GM23338 (cell line): Measurements from ENCODE around the gene KRTAP12-4.

Source experiments
- EZH2 ChIP-seq: fragments of 200-600 bp; sonication (generic); IDR thresholded peaks from one replicate; pipeline ENCODE4 v1.8.0; 2017; ENCODE audit warnings: antibody characterized with exemption, mild to moderate bottlenecking, low read depth; ENCODE audit not compliant: unreplicated experiment
- EZH2phosphoT487 ChIP-seq: fragments of 200-600 bp; sonication (generic); IDR thresholded peaks from one replicate; pipeline ENCODE4 v1.8.1; 2018; ENCODE audit warnings: antibody characterized with exemption; ENCODE audit not compliant: unreplicated experiment
- JUNB ChIP-seq: IDR thresholded peaks from one replicate; pipeline ENCODE4 v1.6.1; 2016; ENCODE audit warnings: antibody characterized with exemption; ENCODE audit not compliant: unreplicated experiment
- NANOG ChIP-seq: IDR thresholded peaks from 2 replicates; pipeline ENCODE4 v1.6.1; 2016; ENCODE audit warnings: antibody characterized with exemption, borderline replicate concordance
- POLR2AphosphoS5 ChIP-seq: IDR thresholded peaks from 2 replicates; pipeline ENCODE4 v1.6.1; 2016; ENCODE audit warnings: antibody characterized with exemption, low read depth
- ZNF331 ChIP-seq: fragments of 250-450 bp; sonication (Bioruptor Pico); IDR thresholded peaks from 2 replicates; pipeline ENCODE4 v1.5.0; 2020; ENCODE audit warnings: low read depth, mild to moderate bottlenecking, moderate library complexity
- TF ChIP-seq, protein P1 (sequence below), 2 experiments: fragments of 200-600 bp in 1 of 2; sonication (generic) in 1 of 2; conservative IDR thresholded peaks; 2 replicates each; pipeline versions ENCODE4 v1.5.1 to v1.6.1; 2016 to 2017; ENCODE audit warnings: antibody characterized with exemption in 2 of 2, low read depth in 2 of 2, mild to moderate bottlenecking in 2 of 2, moderate library complexity in 1 of 2
- TF ChIP-seq, protein P2 (sequence below): fragments of 250-450 bp; sonication (Bioruptor Pico); IDR thresholded peaks from 2 replicates; pipeline ENCODE4 v1.5.0; 2020; ENCODE audit warnings: mild to moderate bottlenecking, moderate library complexity

DNA sequence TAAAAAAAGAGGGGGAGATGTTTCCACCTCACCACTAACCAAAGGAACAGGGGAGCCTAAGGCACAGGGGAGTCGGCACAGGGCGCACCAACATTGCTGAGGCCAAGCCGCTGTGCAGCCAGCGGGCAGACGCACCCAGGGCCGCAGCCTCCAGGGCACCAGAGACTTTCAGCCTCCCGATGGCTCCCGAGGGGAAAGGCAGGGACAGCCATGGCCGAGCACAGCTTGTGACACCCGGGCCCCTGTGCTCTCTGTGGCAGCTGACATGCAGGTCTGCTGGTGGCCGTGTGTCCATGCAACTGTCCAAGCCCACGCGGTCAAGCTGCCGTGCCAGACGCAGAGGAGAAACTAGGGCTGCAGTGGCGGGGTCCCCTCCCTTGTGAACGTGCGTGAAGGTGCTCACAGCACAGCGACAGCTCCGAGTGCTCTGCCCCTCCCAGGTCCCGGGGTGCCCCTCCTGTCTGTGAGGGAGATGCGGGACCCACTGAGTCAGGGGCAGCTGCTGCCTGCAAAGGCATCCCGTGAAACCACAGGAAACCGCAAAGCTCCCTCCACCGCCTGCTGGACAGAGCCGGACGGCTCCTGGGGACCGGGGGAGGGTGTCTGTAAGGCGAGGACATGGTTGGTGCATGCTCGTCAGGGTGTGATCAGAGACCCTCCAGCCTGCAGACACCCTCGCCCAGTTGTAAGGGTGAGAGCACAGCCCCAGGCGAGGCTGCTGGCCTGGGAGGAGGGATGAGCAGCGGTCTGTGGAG lies 5.7 kb downstream of the KRTAP12-4 start:
- TF ChIP-seq, protein P1, sequence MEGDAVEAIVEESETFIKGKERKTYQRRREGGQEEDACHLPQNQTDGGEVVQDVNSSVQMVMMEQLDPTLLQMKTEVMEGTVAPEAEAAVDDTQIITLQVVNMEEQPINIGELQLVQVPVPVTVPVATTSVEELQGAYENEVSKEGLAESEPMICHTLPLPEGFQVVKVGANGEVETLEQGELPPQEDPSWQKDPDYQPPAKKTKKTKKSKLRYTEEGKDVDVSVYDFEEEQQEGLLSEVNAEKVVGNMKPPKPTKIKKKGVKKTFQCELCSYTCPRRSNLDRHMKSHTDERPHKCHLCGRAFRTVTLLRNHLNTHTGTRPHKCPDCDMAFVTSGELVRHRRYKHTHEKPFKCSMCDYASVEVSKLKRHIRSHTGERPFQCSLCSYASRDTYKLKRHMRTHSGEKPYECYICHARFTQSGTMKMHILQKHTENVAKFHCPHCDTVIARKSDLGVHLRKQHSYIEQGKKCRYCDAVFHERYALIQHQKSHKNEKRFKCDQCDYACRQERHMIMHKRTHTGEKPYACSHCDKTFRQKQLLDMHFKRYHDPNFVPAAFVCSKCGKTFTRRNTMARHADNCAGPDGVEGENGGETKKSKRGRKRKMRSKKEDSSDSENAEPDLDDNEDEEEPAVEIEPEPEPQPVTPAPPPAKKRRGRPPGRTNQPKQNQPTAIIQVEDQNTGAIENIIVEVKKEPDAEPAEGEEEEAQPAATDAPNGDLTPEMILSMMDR (conservative IDR thresholded peaks at IDR 0.05; ENCODE audit: low read depth in 2 of 2), result no peak
- TF ChIP-seq POLR2AphosphoS5 (no peak), NANOG (no peak), EZH2 (no peak), ZNF331 (CRISPR knock-in tag) (no peak), EZH2phosphoT487 (no peak), JUNB (no peak)
- TF ChIP-seq, protein P2, sequence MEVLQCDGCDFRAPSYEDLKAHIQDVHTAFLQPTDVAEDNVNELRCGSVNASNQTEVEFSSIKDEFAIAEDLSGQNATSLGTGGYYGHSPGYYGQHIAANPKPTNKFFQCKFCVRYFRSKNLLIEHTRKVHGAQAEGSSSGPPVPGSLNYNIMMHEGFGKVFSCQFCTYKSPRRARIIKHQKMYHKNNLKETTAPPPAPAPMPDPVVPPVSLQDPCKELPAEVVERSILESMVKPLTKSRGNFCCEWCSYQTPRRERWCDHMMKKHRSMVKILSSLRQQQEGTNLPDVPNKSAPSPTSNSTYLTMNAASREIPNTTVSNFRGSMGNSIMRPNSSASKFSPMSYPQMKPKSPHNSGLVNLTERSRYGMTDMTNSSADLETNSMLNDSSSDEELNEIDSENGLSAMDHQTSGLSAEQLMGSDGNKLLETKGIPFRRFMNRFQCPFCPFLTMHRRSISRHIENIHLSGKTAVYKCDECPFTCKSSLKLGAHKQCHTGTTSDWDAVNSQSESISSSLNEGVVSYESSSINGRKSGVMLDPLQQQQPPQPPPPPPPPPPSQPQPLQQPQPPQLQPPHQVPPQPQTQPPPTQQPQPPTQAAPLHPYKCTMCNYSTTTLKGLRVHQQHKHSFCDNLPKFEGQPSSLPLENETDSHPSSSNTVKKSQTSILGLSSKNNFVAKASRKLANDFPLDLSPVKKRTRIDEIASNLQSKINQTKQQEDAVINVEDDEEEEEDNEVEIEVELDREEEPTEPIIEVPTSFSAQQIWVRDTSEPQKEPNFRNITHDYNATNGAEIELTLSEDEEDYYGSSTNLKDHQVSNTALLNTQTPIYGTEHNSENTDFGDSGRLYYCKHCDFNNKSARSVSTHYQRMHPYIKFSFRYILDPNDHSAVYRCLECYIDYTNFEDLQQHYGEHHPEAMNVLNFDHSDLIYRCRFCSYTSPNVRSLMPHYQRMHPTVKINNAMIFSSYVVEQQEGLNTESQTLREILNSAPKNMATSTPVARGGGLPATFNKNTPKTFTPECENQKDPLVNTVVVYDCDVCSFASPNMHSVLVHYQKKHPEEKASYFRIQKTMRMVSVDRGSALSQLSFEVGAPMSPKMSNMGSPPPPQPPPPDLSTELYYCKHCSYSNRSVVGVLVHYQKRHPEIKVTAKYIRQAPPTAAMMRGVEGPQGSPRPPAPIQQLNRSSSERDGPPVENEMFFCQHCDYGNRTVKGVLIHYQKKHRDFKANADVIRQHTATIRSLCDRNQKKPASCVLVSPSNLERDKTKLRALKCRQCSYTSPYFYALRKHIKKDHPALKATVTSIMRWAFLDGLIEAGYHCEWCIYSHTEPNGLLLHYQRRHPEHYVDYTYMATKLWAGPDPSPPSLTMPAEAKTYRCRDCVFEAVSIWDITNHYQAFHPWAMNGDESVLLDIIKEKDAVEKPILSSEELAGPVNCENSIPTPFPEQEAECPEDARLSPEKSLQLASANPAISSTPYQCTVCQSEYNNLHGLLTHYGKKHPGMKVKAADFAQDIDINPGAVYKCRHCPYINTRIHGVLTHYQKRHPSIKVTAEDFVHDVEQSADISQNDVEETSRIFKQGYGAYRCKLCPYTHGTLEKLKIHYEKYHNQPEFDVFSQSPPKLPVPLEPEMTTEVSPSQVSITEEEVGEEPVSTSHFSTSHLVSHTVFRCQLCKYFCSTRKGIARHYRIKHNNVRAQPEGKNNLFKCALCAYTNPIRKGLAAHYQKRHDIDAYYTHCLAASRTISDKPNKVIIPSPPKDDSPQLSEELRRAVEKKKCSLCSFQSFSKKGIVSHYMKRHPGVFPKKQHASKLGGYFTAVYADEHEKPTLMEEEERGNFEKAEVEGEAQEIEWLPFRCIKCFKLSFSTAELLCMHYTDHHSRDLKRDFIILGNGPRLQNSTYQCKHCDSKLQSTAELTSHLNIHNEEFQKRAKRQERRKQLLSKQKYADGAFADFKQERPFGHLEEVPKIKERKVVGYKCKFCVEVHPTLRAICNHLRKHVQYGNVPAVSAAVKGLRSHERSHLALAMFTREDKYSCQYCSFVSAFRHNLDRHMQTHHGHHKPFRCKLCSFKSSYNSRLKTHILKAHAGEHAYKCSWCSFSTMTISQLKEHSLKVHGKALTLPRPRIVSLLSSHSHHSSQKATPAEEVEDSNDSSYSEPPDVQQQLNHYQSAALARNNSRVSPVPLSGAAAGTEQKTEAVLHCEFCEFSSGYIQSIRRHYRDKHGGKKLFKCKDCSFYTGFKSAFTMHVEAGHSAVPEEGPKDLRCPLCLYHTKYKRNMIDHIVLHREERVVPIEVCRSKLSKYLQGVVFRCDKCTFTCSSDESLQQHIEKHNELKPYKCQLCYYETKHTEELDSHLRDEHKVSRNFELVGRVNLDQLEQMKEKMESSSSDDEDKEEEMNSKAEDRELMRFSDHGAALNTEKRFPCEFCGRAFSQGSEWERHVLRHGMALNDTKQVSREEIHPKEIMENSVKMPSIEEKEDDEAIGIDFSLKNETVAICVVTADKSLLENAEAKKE, result no peak
